HL-60/S4 treated with phorbol 12-myristate 13-acetate at 8.2 ng/mL for 4 days and 3 days (cell line): Measurements from ENCODE around the gene PUS1.

Experiments used
- in situ Hi-C: fragments of 300-500 bp; cut with MboI; formaldehyde crosslinking; loops from 2 replicates; pipeline ENCODE4 v1.15.0; 2022; ENCODE audit warnings: low sequenced_read_pairs

The PUS1 gene

DNA sequence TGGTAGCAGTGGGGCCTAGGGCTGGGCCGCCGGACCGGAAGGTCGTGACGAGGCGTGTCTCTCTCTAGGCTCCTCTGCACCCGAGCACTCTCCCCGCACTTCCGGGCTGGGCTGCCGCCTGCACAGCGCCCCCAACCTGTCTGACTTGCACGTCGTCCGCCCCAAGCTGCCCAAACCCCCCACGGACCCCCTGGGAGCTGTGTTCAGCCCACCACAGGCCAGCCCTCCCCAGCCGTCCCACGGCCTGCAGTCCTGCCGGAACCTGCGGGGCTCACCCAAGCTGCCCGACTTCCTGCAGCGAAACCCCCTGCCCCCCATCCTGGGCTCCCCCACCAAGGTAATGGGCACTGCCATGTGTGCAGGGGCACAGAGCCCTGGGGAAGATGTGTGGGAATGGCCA lies 13.3 kb upstream of the PUS1 start:
- in situ Hi-C loops: no loop called here

DNA sequence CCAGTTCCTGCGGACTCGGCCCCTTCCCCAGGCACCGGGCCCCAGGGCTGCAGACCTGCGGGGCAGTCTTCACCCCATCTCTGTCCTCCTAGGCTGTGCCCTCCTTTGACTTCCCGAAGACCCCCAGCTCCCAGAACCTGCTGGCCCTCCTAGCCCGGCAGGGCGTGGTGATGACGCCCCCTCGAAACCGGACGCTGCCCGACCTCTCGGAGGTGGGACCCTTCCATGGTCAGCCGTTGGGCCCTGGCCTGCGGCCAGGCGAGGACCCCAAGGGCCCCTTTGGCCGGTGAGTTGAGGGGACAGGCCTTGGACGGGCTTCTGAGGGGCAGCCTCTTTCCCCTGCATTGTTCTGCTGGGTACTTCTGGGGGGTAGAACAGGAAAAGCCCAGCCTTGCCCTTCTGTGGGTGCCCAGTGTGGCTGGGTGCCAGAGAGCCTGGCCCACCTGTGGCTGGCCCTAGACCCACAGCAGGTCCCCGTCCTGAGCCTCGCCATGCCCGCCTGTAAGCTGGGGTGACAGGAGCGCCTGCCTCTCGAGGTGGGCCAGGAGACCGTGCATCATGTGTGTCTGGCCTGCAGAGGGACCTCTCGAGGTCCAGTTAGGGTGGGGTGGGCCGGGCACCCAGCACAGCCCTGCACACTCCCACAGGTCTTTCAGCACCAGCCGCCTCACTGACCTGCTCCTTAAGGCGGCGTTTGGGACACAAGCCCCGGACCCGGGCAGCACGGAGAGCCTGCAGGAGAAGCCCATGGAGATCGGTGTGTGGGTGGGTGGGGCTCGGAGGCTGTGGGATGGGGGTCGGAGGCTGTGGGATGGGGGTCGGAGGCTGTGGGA lies 12.6 kb upstream of the PUS1 start:
- in situ Hi-C loops: no loop called here

DNA sequence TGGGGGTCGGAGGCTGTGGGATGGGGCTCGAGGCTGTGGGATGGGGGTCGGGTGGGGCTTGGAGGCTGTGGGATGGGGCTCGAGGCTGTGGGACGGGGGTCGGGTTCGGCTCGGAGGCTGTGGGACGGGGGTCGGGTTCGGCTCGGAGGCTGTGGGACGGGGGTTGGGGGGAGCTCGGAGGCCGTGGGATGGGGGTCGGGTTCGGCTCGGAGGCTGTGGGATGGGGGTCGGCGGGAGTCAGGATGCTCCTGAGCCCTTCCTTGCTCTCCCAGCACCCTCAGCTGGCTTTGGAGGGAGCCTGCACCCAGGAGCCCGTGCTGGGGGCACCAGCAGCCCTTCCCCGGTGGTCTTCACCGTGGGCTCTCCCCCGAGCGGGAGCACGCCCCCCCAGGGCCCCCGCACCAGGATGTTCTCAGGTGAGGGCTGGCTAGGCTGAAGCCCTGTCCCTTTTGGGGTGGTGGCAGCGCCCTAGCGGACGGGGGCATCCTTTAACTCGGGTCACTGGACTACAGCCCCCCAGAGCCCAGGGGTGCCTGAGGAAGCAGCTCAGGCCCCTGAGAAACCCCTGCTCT lies 11.9 kb upstream of the PUS1 start:
- in situ Hi-C loops: no loop called here

DNA sequence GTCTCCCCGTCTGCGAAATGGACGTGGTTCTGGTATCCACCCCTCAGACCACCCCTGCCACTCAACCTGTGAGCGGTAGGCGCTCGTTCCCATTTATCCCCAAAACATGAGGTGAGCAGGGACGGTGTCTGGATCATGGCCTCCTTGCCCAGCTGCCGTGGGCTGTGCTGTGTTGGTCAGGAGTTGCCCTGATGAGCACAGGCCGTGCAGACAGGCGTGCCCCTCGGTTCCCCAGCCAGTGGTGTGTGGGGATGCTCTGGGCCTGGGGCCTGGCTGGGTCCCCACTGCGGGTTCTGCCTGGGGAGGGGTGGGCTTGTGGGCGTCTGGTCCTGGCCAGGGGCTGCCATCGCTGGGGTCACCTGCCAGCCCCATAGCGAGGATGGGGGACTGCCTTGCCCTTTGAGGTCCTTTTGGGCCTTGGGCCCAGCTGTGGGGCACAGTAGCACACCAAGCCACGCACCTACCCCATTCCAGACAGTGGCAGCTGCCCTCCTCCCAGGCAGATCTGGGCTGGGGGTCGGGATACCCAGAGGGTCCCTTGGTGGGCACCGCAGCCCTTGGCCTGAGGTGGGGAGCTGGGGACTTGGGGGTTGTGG lies 11.3 kb upstream of the PUS1 start:
- in situ Hi-C loops: no loop called here

DNA sequence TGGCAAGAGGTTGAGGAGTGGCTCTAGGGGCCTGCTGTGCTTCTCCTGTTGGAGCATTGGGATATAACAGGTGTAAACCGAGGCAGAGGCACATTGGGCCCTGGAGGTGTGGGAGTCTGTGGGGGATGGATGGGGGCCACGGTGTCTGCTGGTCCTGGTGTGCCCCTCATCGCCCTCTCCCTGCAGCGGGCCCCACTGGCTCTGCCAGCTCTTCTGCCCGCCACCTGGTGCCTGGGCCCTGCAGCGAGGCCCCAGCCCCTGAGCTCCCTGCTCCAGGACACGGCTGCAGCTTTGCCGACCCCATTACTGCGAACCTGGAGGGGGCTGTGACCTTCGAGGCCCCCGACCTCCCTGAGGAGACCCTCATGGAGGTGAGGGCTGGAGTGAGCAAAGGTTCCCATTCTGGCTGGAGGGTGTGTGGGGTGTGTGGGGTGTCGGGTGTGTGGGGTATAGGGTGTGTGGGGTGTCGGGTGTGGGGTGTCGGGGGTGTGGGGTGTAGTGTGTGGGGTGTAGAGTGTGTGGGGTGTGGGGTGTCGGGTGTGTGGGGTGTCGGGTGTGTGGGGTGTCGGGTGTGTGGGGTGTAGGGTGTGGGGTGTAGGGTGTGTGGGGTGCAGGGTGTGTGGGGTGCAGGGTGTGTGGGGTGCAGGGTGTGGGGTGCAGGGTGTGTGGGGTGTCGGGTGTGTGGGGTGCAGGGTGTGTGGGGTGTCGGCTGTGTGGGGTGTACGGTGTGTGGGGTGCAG lies 10.6 kb upstream of the PUS1 start:
- in situ Hi-C loops: no loop called here

DNA sequence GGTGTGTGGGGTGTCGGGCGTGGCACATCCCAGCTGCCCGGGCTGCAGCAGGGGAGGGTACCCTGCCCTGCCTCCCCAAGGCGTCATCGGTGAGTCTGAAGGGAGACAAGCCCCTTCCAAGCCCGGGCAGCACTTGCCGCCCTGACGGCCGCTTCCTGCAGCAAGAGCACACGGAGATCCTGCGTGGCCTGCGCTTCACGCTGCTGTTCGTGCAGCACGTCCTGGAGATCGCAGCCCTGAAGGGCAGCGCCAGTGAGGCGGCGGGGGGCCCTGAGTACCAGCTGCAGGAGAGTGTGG lies 10.1 kb upstream of the PUS1 start:
- in situ Hi-C loops: no loop called here

DNA sequence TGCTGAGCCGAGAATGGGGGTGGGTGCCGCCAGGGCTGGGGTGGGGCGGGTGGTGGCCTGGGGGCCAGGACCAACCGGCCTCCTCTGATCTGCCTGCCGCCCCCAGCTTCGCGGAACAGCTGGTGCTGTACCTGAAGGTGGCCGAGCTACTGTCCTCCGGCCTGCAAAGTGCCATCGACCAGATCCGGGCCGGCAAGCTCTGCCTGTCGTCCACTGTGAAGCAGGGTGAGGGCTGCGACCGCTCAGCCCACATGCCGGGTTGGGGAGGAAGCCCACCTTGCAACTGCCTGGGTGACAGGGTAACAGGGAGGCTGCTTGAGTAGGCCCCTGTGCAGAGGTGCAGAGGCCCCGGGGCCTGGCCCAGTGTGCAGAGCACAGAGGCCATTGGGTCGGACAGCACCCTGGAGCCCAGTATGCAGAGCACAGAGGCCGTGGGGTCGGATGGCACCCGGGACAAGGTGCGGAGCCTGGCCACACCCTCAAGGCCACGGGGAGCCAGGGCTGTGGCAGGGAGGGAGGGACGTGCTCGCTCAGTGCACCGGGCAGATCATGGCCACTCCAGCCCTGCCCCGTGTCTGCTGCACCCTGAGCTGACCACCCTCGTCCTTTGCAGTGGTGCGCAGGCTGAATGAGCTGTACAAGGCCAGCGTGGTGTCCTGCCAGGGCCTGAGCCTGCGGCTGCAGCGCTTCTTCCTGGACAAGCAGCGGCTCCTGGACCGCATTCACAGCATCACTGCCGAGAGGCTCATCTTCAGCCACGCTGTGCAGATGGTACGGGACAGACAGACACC lies 9.5 kb upstream of the PUS1 start:
- in situ Hi-C loops: no loop called here

DNA sequence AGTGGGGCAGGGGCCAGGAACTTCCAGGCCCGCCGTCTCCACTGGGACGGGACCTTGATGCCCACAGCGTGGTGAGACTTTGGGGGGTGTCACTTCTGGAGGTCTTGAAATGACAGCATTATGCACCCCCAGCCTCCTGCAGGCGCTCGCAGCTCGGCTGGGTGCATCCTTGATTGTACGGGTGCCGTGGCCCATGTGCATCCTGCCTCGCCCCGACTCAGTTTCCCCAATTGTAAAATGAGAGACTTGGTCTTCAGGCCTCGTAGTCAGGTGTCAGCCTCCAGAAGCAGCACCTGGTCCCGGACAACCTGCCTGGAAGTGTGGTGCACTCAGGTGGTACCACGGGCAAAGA lies 8.9 kb upstream of the PUS1 start:
- in situ Hi-C loops: no loop called here

DNA sequence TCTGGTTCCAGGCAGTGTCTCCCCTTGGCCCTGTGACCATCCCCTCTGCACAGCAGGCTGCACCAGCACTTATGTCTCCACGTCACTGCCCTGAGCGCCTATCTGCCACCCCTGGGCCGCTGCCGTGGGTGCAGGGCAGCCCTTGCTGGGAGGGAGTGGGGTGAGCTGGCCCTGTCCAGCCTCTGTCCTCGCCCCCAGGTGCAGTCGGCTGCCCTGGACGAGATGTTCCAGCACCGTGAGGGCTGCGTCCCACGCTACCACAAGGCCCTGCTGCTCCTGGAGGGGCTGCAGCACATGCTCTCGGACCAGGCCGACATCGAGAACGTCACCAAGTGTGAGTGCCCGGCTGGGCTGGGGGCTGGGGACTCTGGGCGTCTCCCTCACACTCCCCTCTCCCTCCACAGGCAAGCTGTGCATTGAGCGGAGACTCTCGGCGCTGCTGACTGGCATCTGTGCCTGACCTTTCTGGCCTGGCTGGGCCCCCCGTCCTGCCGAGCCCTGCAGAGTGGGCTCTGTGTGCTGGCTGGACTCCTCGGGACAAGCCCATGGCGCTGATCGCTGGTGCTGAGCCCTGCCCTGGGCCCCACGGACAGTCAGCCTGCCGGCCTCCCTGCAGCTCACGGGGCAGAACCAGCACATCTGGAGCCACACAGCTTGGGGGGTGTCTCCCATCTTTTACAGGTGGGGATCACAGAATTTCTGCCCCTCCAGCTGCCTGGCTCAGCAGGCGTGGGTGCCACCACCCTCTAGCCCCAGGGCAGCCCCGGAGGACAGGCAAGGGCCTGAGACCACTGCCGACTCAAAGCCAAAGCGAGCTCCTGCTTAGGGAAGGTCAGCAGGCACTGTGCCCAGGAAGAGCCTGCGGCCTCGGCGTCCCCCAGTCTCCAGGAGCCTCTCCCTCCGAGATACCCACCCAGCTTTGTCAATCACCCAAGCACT lies 7.9 kb upstream of the PUS1 start:
- in situ Hi-C loops: no loop called here

DNA sequence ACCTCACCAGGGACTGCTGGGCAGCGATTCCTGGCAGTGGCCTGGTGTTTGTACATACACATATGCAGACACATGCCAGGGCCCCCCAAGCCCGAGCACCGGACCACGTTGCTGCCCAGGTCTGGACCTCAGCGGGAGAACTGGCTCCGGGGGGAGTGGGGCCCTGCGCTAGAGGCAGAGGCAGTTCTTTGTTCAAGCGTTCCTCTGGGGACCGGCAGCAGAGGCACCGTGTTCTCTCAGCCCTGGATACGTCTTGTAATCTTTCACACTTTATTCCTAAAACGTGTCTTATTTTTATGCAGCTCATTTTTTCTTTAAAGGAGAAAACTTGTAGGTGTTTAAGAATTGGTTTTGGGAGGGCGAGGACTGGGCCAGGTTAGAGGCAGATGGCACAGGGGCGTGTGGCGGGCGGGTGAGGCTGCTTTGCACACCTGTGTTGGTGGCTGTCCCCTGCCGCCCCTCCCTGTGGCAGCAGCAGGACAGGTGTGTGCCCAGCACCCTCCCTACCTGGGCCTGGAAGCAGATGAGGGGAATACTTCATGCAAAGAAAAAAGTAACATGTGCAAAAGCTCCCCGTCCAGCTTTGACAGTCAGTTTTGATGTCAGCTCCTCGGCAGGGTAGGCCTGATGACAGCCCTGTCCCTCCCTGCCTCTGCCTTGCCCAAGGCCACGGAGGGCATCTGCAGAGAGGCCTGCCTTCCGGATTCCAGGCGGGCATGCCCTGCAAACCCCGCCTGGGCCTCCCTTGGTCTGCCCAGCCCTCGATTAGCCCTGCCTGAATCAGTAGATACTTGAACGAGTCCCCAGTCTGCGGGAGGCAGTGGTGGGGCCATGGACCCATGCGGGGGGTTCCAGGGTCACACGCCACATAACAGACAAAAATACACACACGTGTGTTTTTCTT lies 7.0 kb upstream of the PUS1 start:
- in situ Hi-C loops: no loop called here

DNA sequence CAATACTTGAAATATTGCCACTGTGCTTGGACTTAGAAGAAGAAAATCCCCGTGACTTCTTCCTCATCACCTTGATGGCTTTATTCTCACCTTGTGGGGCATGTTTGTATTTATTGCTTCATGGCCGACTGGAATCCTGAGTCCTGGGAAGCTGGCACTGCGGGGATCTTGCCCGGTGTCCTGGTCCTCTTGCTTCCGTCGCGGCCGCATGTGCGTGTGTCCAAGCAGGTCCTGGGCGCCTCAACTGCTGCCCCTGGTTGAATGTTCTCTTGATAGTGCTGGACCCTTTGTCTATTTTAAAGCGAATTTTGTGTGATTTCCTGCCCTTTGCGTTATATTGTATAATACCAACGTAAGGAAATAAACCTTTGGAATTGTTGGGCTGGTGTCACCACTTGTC lies 6.3 kb upstream of the PUS1 start:
- in situ Hi-C loops: no loop called here

DNA sequence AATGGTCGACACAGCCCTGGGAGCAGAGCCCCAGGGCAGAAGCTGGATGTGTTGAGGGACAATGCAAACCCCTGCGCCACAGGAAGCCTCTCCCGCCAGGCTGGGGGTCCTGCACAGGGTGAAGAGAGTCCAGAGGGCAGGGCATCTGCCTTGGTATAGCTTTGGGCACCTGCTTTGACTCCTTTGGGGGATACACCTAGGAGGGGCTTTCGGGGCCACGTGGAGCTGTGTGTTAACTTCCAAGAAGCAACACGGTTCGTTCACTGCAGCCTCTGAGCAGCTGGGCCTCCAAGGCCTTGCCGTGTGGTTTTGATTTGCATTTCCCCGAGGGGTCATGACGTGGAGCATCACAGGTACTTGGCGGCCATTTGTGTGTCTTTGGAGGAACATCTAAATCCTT lies 5.8 kb upstream of the PUS1 start:
- in situ Hi-C loops: no loop called here

DNA sequence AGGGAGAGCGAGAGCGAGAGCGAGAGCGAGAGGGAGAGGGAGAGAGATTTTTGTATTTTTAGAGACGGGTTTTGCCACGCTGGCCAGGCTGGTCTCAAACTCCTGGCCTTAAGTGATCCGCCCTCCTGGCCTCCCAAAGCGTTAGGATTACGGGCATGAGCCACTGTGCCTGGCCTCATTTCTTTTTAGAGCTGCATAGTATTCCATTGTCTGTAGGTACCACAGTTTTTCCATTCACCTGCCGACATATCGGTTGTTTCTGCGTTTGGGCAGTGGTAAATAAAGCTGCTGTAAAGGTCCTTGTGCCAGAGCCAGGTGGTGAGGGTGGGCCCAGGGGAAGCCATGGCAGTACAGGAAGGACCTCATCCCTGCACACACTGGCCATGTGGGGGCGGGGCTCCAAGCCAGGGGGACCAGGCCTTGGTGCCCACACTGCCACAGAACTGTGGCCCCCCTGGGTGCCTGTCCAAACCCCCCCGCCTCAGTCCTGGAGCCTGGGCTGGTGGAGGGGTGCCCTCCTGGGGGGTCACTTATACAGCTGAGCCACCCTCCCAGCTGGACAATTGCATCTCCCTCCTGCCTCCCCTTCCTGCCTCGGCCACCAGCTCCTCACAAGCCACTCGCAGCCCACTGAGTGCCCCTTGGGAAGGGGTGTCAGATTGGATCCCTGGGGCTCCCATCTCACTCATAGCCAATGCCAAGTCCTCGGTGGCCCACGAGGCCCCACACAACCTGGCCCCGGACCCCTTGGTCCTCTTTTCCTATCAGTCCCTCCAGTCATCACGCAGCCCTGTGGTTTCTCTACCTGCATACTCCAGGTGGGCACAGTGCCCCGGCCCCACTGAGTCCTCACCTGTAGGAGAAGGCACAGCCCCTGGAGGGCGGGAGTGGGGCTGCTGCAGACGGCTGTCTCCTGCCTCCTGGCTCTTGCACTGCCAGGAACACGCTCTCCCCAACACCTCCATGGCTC lies 1.7 kb upstream of the PUS1 start:
- in situ Hi-C loops: no loop called here

DNA sequence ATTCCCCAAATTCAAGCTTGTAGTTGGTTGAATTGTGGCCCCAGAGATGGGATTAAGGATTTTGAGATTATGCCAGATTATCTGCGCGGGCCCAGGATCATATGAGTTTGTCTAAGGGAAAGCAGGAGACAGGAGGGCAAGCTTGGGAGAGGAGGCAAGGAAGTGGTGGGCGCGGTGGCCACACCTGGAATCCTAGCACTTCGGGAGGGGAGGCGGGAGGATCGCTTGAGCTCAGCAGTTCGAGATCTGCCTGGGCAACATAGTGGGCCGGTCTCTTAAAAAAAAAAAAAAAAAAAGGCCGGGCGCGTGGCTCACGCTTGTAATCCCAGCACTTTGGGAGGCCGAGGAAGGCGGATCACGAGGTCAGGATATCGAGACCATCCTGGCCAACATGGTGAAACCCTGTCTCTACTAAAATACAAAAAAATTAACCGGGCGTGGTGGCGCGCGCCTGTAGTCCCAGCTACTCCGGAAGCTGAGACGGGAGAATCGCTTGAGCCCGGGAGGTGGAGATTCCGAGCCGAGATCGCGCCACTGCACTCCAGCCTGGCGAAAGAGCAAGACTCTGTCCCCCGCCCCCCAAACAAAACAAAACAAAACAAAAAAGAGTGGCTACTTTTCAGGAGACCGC lies 881 bp upstream of the PUS1 start:
- in situ Hi-C loops: no loop called here

DNA sequence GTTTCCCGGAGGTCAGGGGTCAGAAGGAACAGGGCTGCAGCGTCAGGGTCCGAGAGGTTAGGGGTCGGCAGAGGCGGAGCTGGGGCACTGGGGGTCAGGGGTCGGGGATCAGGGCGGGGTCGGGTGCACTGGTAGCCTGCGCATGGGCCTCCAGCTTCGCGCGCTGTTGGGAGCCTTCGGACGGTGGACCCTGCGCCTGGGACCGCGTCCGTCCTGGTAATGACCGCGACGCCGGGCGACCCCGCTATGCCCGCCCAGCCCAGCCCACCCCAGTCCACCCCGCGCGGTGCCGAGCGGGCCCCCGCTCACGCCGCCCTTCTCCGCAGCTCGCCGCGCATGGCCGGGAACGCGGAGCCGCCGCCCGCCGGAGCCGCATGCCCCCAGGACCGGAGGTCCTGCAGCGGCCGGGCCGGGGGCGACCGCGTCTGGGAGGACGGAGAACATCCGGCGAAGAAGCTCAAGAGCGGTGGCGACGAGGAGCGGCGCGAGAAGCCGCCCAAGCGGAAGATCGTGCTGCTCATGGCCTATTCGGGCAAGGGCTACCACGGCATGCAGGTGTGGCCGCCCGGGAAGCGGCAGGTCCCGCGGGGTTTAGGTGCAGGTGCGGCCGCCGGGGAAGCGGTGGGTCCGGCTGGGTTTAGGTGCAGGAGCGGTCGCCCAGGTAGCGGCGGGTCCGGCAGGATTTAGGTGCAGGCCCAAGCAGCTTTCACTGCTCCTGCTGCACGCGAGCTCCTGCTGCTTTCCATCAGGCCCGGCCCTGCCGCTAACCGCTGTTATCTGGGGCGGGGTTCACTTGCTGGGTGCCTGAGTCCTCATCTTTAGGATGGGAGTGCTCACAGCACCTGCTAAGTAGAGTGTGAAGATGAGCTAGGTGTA lies 743 bp downstream of the PUS1 start:
- in situ Hi-C loops: no loop called here

DNA sequence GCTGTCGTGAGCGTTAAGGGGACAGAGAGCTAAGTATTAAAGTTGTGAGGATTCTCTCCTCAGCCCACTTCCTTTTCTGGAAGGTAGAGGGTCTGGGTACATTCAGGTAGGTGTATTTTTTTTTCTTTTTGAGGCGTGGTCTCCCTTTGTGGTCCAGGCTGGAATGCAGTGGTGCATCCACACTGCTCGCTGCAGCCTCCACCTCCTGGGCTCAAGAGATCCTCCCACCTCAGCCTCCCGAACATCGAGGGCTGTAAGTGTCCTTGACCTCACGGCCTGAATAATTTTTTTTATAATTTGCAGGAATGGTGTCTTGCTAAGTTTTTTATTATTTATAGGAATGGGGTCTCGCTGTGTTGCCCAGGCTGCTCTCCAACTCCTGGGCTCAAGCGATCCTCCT lies 1.4 kb downstream of the PUS1 start:
- in situ Hi-C loops: no loop called here

DNA sequence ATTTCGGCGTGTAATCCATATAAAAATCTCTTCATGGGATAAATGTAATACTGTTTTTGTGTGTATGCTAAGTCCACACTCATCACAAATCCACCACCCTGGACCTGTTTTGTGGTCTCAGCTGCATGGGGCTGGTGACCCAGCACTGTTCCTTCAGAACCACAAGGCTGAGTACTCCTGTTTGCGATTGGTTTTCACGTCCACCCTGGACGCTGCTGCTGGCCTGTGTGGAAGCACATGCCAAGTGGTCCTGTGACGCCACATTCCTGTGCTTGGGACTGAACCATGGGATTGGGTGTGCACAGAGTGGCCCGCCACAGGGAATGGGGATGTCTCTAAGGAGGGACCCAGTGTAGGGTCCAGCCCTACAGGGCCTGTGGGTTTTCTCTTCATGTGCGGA lies 4.3 kb downstream of the PUS1 start:
- in situ Hi-C loops: no loop called here
